Measurements from ENCODE around the gene HOPX.

The HOPX gene

GRCh38 chr4:56705966-56706365 lies 24.9 kb upstream of the HOPX start:
- no peak for TF ChIP-seq CTCF (IDR thresholded peaks at IDR 0.05)

- TF ChIP-seq CTCF (IDR thresholded peaks at IDR 0.05) = no peak
These were observed 24.2 kb upstream of the HOPX start for GRCh38 chr4:56705334-56705733.

- TF ChIP-seq CTCF (IDR thresholded peaks at IDR 0.05) = no peak
These were observed 23.2 kb upstream of the HOPX start for GRCh38 chr4:56704089-56704871.

GRCh38 chr4:56703378-56703777 lies 22.3 kb upstream of the HOPX start:
- TF ChIP-seq CTCF (IDR thresholded peaks at IDR 0.05) = no peak

- no peak for TF ChIP-seq CTCF (IDR thresholded peaks at IDR 0.05)
These were observed 20.5 kb upstream of the HOPX start for GRCh38 chr4:56701644-56702043.

GRCh38 chr4:56701161-56701480 lies 20.0 kb upstream of the HOPX start:
- TF ChIP-seq CTCF (IDR thresholded peaks at IDR 0.05) = no peak

GRCh38 chr4:56699537-56700105 lies 18.5 kb upstream of the HOPX start:
- no peak for TF ChIP-seq CTCF (IDR thresholded peaks at IDR 0.05)
